Neural cell (in vitro differentiated cells): Measurements from ENCODE around the gene MMP20.

Source experiments
- EZH2 ChIP-seq: fragments of 200-600, 300-800 bp; shearing (Covaris generic), sonication (generic); IDR thresholded peaks from 2 replicates; pipeline ENCODE4 v1.6.1; 2014; ENCODE audit warnings: antibody characterized with exemption, low read length, borderline replicate concordance, mild to moderate bottlenecking; ENCODE audit not compliant: insufficient read depth, poor library complexity, severe bottlenecking
- RAD21 ChIP-seq: fragments of 450-650 bp; conservative IDR thresholded peaks from 2 replicates; pipeline ENCODE4 v1.6.1; 2014; ENCODE audit warnings: antibody characterized with exemption, mild to moderate bottlenecking, moderate library complexity
- SMC3 ChIP-seq: fragments of 450-650 bp; conservative IDR thresholded peaks from 2 replicates; pipeline ENCODE4 v1.6.1; 2014; ENCODE audit warnings: antibody characterized with exemption, mild to moderate bottlenecking, moderate library complexity; ENCODE audit not compliant: poor library complexity
- TAF1 ChIP-seq: IDR thresholded peaks from 2 replicates; pipeline ENCODE4 v1.6.1; 2012; ENCODE audit warnings: low read depth
- TF ChIP-seq, protein P1 (sequence below): fragments of 450-650 bp; IDR thresholded peaks from 2 replicates; pipeline ENCODE4 v1.5.1; 2014; ENCODE audit warnings: antibody characterized with exemption, mild to moderate bottlenecking, moderate library complexity; ENCODE audit not compliant: poor library complexity, severe bottlenecking

GRCh38 chr11:102564110-102564509 lies 61.0 kb downstream of the MMP20 start:
- TF ChIP-seq SMC3 = no peak
- no peak for TF ChIP-seq TAF1
- TF ChIP-seq, protein P1, sequence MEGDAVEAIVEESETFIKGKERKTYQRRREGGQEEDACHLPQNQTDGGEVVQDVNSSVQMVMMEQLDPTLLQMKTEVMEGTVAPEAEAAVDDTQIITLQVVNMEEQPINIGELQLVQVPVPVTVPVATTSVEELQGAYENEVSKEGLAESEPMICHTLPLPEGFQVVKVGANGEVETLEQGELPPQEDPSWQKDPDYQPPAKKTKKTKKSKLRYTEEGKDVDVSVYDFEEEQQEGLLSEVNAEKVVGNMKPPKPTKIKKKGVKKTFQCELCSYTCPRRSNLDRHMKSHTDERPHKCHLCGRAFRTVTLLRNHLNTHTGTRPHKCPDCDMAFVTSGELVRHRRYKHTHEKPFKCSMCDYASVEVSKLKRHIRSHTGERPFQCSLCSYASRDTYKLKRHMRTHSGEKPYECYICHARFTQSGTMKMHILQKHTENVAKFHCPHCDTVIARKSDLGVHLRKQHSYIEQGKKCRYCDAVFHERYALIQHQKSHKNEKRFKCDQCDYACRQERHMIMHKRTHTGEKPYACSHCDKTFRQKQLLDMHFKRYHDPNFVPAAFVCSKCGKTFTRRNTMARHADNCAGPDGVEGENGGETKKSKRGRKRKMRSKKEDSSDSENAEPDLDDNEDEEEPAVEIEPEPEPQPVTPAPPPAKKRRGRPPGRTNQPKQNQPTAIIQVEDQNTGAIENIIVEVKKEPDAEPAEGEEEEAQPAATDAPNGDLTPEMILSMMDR = no peak
- no peak for TF ChIP-seq EZH2
- TF ChIP-seq RAD21 = no peak
